ENCODE data around the gene SLC32A1. TPM values are rescaled to one million over a fixed set of nuclear protein-coding genes. Genes with fewer than 3 reads are reported as not detected.

Gene SLC32A1
- total and polyA plus RNA-seq, 2 donors (not counting 3 experiments of a cell fraction or from before 2014, with no cell fraction given) = 0.04 TPM; not detected in 1

- Histone ChIP-seq H3K27ac (ENCODE audit: insufficient read depth, low read depth, low read length) (no peak overlapping the region), H3K4me2 (ENCODE audit: insufficient read depth, low read length) (no peak overlapping the region), H3K4me1 (ENCODE audit: control insufficient read depth, extremely low read depth, insufficient read depth, low read length) (no peaks in the 10 kb centered on the region), H2AFZ (ENCODE audit: low read depth, low read length) (no peak overlapping the region), H3K36me3 (ENCODE audit: control insufficient read depth in 2 of 2, extremely low read depth in 1 of 2, insufficient read depth in 2 of 2, low read length in 2 of 2) (no peaks in the 10 kb centered on the region), H4K20me1 (replicated peaks; ENCODE audit: control insufficient read depth, extremely low read depth, insufficient read depth, low read length) (no peaks in the 10 kb centered on the region), H3K4me3 (replicated peaks in 1 of 3; ENCODE audit: insufficient read depth in 1 of 3, low read depth in 1 of 3, low read length in 3 of 3) (no peak overlapping the region), H3K9me3 (replicated peaks; ENCODE audit: control insufficient read depth, insufficient read depth, low read length) (no peaks in the 10 kb centered on the region), H3K9me1 (replicated peaks; ENCODE audit: control insufficient read depth, extremely low read depth, insufficient read depth, low read length) (no peaks in the 10 kb centered on the region), H3K79me2 (ENCODE audit: control insufficient read depth, insufficient read depth, low read length) (no peaks in the 10 kb centered on the region), H3K27me3 (ENCODE audit: control insufficient read depth in 2 of 2, insufficient read depth in 2 of 2, low read length in 2 of 2) (peaks cover 31 to 49% of the 10 kb centered on the region in 2 experiments), H3K9ac (replicated peaks; ENCODE audit: extremely low read depth, insufficient read depth, low read length) (no peak overlapping the region)
- ChIA-PET CTCF (no interaction called here), POLR2A (no interaction called here)
- DNase-seq (ENCODE audit: low read depth, low spot score) (no peak), FAIRE-seq (no peak)
- dilution Hi-C loops (cut with MboI; ENCODE audit: extremely low pct_ligation_motif_present, low sequenced_read_pairs) (no loop called here), intact Hi-C loops (cut with micrococcal nuclease) (no loop called here)
- no TSS peak for BruUV-seq (replicated peaks)
- no peak for TF ChIP-seq POLR2AphosphoS5 (IDR thresholded peaks at IDR 0.05; ENCODE audit: insufficient read depth, low read depth, low read length)
- no peak for TF ChIP-seq FOS (IDR thresholded peaks at IDR 0.05; ENCODE audit: borderline replicate concordance, insufficient read depth, low read length)
- no peak for TF ChIP-seq JUN (IDR thresholded peaks at IDR 0.05; ENCODE audit: borderline replicate concordance, insufficient read depth, insufficient read length, low read depth)
- no peak for TF ChIP-seq EZH2 (IDR thresholded peaks at IDR 0.05; ENCODE audit: borderline replicate concordance, low read depth, low read length, severe bottlenecking)
- no peak for TF ChIP-seq CTCF (IDR thresholded peaks at IDR 0.05; ENCODE audit: extremely low read depth in 1 of 2, insufficient read depth in 1 of 2, low read depth in 1 of 2, low read length in 2 of 2)
- TF ChIP-seq POLR2A (IDR thresholded peaks at IDR 0.05; ENCODE audit: low read depth, low read length) = no peak
- TF ChIP-seq GATA2 (IDR thresholded peaks at IDR 0.05; ENCODE audit: insufficient read depth, insufficient read length, low read depth, low read length) = no peak
- TF ChIP-seq MYC (IDR thresholded peaks at IDR 0.05; ENCODE audit: low read depth, low read length) = no peak
- no peak for TF ChIP-seq MAX (IDR thresholded peaks at IDR 0.05; ENCODE audit: insufficient read depth, insufficient read length)
These were observed 13.6 kb downstream of the SLC32A1 start for GRCh38 chr20:38737887-38738286.

Data from endothelial cell of umbilical vein (primary cell).